Left ventricle myocardium inferior (tissue), 1 donor: ENCODE measurements around the gene CX3CR1. TPM values are rescaled to one million over a fixed set of nuclear protein-coding genes. Genes with fewer than 3 reads are reported as not detected.

Source experiments
- DNase-seq: peaks from one replicate; pipeline ENCODE4 v3.0.0-alpha.2; 2020
- H3K27ac ChIP-seq: fragments of 200-600 bp; replicated peaks from 2 replicates; pipeline ENCODE4 v1.8.0; 2021
- H3K27me3 ChIP-seq: fragments of 200-600 bp; 2 replicates; pipeline ENCODE4 v1.8.0; 2021; ENCODE audit warnings: low read depth
- H3K36me3 ChIP-seq: fragments of 200-600 bp; 2 replicates; pipeline ENCODE4 v1.8.0; 2021
- H3K4me1 ChIP-seq: fragments of 200-600 bp; 2 replicates; pipeline ENCODE4 v1.8.0; 2021
- H3K4me3 ChIP-seq: fragments of 200-600 bp; 2 replicates; pipeline ENCODE4 v1.8.0; 2021; ENCODE audit warnings: mild to moderate bottlenecking, moderate library complexity
- H3K9me3 ChIP-seq: fragments of 200-600 bp; replicated peaks from 2 replicates; pipeline ENCODE4 v1.8.0; 2021
- intact Hi-C: fragments of 100-400 bp; cut with micrococcal nuclease; formaldehyde crosslinking; loops from one replicate; pipeline ENCODE4 v1.11.0; 2022
- total RNA-seq: library from RNA; stranded (reverse); fragmentation: NEBNext Ultra II Directional; extraction: Animal tissue kit (Norgen Biotek cat#: 25700); gene quantifications from one replicate; pipeline ENCODE4 v1.2.1, GENCODE V29; 2021
- TF ChIP-seq, protein P1 (sequence below): fragments of 200-600 bp; IDR thresholded peaks from 2 replicates; pipeline ENCODE4 v1.8.0; 2021; ENCODE audit warnings: antibody characterized with exemption, mild to moderate bottlenecking, borderline replicate concordance
- donor health status: DM: no; HTN: yes; CAD: no; lungs with severe emphysema.

Gene CX3CR1
- total RNA-seq, 1 donor from 2014 or later = 0.82 TPM

DNA sequence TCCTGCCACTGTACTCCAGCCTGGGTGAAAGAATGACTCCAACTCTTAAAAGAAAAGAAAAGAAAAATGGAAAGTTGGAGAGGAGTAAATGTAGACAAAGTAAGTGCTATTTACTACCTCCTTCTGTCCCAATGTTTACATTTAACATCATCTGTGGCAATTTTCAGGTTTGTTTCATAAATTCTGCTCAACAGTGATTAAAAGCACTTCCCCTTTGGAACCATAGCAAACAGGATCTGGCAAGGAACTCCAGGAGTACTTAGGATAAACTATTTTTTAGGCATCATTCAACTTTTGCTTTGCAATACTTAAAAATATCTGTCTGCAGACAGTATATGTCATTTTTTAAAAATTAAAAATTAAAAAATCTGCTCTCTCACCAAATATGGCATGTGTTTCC lies 5.5 kb upstream of the CX3CR1 start:
- Histone ChIP-seq H3K36me3 (no peaks in the 10 kb centered on the region), H3K9me3 (no peaks in the 10 kb centered on the region), H3K4me3 (no peak overlapping the region), H3K4me1 (peaks cover 3% of the 10 kb centered on the region), H3K27ac (no peak overlapping the region), H3K27me3 (no peaks in the 10 kb centered on the region)
- intact Hi-C loops = loop anchor here (5.0 kb wide), 3 partner anchors 78 to 158 kb away; no protein-coding TSS in a partner anchor
- TF ChIP-seq, protein P1, sequence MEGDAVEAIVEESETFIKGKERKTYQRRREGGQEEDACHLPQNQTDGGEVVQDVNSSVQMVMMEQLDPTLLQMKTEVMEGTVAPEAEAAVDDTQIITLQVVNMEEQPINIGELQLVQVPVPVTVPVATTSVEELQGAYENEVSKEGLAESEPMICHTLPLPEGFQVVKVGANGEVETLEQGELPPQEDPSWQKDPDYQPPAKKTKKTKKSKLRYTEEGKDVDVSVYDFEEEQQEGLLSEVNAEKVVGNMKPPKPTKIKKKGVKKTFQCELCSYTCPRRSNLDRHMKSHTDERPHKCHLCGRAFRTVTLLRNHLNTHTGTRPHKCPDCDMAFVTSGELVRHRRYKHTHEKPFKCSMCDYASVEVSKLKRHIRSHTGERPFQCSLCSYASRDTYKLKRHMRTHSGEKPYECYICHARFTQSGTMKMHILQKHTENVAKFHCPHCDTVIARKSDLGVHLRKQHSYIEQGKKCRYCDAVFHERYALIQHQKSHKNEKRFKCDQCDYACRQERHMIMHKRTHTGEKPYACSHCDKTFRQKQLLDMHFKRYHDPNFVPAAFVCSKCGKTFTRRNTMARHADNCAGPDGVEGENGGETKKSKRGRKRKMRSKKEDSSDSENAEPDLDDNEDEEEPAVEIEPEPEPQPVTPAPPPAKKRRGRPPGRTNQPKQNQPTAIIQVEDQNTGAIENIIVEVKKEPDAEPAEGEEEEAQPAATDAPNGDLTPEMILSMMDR = no peak
- DNase-seq = no peak

DNA sequence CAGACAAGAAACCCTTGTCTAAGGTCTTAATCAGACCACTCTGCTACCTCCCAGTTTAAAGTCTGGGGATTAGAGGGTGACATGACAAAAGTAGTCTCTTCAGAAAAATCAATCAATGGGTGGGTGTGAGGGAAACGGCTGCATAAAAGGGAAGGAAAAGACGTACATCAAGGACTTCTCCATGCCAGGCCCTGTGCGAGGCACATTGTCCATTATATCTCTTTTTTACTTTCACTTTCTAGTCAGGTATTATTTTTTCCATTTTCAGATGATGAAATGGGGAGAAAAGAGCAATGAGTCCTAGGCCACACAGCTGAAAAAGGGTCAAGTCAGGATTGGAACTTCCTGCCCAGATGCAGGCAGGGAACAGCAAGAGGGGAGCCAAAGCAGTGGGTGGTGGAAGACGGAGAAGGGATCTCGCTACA lies 4.6 kb upstream of the CX3CR1 start:
- intact Hi-C loops = no loop called here
- H3K4me3 ChIP-seq = no peak overlapping the region
- TF ChIP-seq, protein P1 = no peak
- H3K36me3 ChIP-seq = no peaks in the 10 kb centered on the region
- no peaks in the 10 kb centered on the region for H3K9me3 ChIP-seq
- H3K27me3 ChIP-seq = no peaks in the 10 kb centered on the region
- DNase-seq = no peak
- H3K27ac ChIP-seq = no peak overlapping the region
- peaks cover 11% of the 10 kb centered on the region for H3K4me1 ChIP-seq

DNA sequence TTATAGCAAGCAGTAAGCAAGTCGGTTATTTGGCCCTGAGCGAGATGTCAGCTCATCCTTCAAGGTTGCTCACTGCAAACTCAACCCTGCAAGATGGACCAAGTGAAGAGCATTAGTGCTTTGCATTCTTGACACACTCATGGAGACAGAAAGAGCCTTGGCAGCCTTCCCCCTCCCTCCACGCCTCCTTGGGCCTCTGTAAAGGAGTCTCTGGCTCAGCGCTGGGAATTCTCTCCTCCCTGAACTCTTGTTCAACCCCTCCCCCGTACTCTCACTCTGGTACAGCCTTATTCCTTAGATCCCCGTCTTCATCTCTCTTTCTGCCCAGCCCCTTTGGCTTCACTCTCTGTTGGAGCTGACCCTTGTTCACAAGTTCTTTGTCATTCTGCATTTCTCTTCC lies 2.2 kb upstream of the CX3CR1 start:
- Histone ChIP-seq H3K27me3 (no peaks in the 10 kb centered on the region), H3K9me3 (no peaks in the 10 kb centered on the region), H3K27ac (no peak overlapping the region), H3K4me1 (peaks cover 11% of the 10 kb centered on the region), H3K4me3 (no peak overlapping the region), H3K36me3 (no peaks in the 10 kb centered on the region)
- TF ChIP-seq, protein P1 = no peak
- intact Hi-C loops = no loop called here
- no peak for DNase-seq

DNA sequence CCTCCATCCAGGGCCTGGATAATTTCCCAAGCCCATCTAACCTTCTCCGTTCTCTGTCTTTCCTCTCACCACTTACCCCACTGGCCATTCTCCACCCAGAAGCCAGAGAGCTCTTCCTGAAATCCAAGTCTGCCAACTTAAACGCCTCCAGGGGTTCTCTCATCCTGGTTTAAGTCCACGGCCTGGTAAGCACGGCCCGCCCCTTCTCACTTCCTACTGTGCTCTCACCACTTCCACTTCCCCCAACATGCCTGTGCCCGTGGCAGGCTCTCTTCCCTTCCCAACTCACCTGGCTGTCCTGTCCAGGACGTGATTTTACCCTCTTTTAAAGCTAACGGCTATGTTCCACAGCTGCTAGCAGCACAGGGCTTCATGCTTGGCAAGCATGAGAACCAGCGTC lies 1.7 kb upstream of the CX3CR1 start:
- DNase-seq = no peak
- Histone ChIP-seq H3K4me1 (peaks cover 11% of the 10 kb centered on the region), H3K9me3 (no peaks in the 10 kb centered on the region), H3K27ac (no peak overlapping the region), H3K4me3 (no peak overlapping the region), H3K36me3 (no peaks in the 10 kb centered on the region), H3K27me3 (no peaks in the 10 kb centered on the region)
- intact Hi-C loops = no loop called here
- TF ChIP-seq, protein P1 = no peak

DNA sequence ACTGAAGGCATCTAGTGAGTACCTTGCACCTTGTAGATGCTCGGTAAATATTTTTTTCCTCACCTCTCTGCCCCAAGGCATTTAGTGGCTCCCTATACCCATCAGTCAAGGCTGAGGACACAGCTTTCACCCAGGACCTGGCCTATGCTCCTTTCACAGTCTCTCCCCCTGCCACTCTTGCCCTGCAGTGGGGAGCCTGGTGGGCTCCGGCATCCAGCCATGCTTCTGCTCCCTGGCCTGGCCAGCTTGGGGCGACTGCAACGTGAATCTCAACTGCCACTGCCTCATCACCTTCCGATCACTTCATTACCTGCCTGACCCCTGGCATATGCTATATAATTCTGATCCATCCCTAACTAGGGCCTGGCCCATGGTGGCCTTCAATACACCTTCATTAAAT lies 735 bp upstream of the CX3CR1 start:
- Histone ChIP-seq H3K27me3 (no peaks in the 10 kb centered on the region), H3K4me3 (no peak overlapping the region), H3K36me3 (no peaks in the 10 kb centered on the region), H3K9me3 (no peaks in the 10 kb centered on the region), H3K4me1 (peaks cover 11% of the 10 kb centered on the region), H3K27ac (no peak overlapping the region)
- intact Hi-C loops = no loop called here
- TF ChIP-seq, protein P1 = no peak
- DNase-seq = no peak

DNA sequence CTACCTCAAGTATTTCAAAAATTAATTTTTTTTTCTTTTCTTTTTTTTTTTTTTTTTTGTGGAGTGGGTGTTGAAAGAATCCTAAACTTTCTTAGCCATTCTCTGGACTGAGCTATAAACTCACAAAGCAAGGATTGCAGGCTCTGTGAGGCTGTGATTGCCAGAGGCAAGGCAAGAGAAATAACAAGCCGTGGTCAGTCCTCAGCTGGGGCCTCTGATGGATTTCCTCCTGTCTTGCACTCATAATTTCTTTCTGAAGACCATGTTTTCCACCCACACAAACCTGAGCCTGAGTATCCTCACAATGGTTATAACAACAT lies 1.3 kb downstream of the CX3CR1 start:
- Histone ChIP-seq H3K4me3 (no peak overlapping the region), H3K4me1 (peaks cover 11% of the 10 kb centered on the region), H3K36me3 (no peaks in the 10 kb centered on the region), H3K27ac (no peak overlapping the region), H3K9me3 (no peaks in the 10 kb centered on the region), H3K27me3 (no peaks in the 10 kb centered on the region)
- intact Hi-C loops = no loop called here
- TF ChIP-seq, protein P1 = no peak
- DNase-seq = no peak
